HG03039 (cell line): ENCODE measurements around the gene TMEM169.
A peak's percentile ranks its signal among the peaks of the same experiment; 100 is the strongest.
"Not testable (repeated sequence)": the region's sequence is repeated elsewhere in the genome, so short reads cannot be mapped to it uniquely, and the experiment has no call there.

Experiments
- ATAC-seq: cut with Tn5 transposase; IDR thresholded peaks from one replicate; pipeline ENCODE4 v1.9.1; 2021; ENCODE audit warnings: mild to moderate bottlenecking, moderate library complexity; ENCODE audit not compliant: unreplicated experiment

TMEM169 gene

DNA sequence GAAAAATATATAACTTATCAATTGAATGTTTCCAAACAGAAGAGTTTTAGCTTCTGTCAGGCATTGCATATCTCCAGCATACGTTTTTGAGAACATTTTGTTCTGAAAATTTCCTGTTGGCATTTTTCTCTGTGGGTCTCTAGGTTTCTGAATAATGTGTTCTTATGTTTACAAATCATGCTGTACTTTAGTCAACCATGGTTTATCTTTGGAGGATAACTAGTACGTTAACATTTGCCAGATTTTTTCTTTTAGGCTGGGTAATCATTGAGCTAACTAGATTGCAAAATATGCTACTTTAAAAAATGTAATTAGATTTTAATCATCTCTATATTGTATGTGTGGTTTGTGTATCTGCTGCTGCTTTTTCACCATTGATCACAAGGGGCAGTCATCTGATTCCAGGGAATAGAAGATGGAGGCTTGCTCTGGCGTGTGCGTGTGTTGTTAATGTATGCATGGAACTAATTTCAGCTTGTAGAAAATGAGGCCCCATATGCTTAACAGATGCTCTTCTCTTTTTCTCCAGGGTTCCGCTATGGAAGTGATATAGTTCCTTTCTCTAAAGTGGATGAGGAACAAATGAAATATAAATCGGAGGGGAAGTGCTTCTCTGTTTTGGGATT lies 48.7 kb downstream of the TMEM169 start:
- ATAC-seq = no peak

- no peak for ATAC-seq
Observed at GRCh38 chr2:216131175-216131926, 49.6 kb downstream of the TMEM169 start.

DNA sequence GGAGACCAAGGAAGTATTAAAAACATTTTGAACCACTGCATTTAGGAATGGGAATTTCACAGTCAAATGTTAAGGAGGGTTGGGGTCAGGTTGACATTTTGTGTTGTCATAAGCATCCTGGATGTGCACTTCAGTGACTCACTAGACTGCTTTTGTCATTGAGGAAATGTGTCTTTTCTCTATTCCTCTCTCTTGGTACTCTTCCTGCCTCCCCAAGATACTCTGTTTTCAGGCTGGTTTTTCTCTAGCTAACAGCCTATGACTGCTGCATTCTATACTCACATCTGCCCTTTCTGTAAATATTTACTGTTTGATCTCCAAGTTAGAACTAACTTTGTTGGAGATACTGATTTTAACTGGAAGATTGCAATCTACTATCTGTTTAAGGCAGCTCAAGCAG lies 50.9 kb downstream of the TMEM169 start:
- no peak for ATAC-seq

GRCh38 chr2:216133397-216133796 lies 51.7 kb downstream of the TMEM169 start:
- no peak for ATAC-seq

GRCh38 chr2:216134958-216135541 lies 53.3 kb downstream of the TMEM169 start:
- ATAC-seq = no peak

DNA sequence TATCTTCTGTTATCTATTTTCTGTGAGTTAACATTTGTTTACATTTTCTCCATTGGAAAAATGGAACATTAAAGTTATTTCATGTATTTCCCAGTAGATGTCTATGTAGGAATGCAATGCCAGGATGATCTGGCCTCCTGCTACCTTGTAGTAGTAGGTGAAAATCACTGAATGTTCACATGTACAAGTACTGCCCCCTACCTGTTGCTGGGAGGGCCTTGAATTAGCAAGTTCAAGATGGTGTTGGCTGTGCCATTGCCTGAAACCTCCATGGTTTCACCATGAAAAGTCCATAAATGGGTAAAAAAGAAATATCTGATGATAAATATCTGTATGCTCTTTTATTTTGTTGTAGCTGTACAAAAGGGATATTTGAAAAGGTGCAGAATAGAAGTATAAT lies 58.2 kb downstream of the TMEM169 start:
- no peak for ATAC-seq

DNA sequence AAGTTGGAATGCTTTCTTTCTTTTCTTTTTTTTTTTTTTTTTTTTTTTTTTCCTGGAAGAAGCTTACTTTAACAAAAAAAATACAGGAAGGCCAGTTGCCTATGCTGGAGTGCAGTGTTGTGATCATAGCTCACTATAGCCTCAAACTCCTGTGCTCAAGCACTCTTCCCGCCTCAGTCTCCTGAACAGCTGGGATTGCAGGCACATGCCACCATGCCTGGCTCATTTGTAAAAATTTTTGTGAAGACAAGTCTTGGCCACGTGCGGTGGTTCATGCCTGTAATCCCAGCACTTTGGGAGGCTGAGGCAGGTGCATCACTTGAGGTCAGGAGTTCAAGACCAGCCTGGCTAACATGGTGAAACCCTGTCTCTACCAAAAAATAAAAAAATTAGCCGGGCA lies 59.8 kb downstream of the TMEM169 start:
- ATAC-seq = not testable (repeated sequence)

GRCh38 chr2:216142540-216142939 lies 60.8 kb downstream of the TMEM169 start:
- ATAC-seq = peak; percentile 99

GRCh38 chr2:216144372-216144771 lies 62.7 kb downstream of the TMEM169 start:
- no peak for ATAC-seq

GRCh38 chr2:216144857-216145256 lies 63.1 kb downstream of the TMEM169 start:
- no peak for ATAC-seq

DNA sequence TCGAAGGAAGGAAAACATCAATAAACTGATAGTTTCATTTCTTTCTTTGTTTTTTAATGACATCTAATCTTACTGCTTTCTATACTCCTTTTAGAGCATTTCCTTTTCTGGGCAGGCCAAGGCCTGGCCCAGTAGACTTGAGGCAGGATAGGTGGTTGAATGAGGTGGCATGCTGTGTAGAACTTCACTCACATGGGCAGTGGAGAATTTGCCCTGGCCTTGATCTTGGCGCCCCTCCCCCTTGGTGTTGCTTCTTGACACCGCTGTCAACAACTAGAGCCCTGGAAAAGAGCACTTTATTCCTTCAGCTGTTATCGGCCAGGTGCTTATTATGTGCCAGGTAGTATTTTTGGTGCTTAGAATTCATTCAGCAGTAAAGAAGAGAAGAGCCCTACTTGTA lies 64.9 kb downstream of the TMEM169 start:
- no peak for ATAC-seq

DNA sequence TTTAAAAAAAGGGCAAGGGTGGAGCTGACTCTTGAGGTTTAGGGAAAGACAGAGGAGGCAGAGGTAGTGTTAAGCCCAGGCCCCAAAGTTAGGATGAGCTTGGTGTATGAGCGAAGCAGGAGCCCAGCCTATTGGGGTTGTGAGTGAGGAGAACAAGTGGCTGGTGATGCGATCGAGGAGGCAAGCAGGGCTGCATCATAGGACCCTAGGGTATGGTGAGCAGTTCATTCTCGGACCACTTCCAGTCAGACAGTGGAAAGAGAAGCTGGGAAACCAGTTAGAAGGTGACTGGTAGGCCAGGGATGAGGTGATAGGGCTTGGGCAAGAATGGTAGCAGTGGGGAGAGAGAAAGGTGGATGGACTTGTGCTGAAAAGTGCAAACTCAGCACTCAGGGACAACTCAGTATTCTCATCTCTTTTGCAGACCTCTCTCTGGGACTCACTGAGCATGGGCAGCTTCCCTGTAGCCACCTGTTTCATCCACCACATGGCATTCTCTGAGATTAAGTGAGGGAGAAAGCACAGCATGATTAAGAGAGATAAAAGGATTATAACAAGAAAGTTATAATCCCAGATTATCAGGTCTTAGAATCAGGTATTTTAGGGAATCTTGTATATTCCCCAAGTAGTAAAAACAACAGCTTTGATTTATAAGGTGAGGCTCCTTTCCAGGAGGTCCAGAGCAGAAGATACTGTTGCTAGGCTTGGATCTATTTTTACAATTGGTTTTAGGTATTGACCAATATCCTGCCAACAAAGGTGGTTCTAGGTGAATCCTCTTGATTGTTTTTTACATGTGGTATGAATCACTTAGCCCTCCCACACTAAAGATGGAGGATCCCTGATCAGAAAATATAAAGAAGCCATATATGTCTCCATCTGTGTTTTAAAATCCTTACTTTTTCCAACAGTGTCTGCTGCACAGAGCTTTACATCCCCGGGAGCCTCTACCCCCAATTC lies 65.7 kb downstream of the TMEM169 start:
- no peak for ATAC-seq

GRCh38 chr2:216148983-216149382 lies 67.3 kb downstream of the TMEM169 start:
- ATAC-seq = no peak

DNA sequence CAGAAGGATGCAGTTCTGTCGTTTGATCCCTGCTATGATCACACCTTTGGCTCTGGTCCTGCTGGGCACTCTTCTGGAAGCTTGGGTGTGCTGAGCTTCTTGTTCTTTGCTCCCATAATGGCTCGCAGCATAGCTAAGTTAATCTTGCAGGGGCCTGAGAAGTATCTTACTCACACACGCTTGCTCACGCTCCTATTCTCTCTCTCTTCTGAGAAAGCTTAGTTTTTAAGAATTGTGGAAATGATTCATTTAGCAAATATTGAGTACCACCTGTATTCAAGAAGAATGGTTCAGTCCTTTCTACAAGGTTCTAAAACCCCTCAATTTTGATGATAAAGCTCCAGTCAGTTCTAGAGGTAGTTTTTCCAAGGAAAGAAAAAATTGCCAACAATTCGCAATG lies 68.0 kb downstream of the TMEM169 start:
- no peak for ATAC-seq

DNA sequence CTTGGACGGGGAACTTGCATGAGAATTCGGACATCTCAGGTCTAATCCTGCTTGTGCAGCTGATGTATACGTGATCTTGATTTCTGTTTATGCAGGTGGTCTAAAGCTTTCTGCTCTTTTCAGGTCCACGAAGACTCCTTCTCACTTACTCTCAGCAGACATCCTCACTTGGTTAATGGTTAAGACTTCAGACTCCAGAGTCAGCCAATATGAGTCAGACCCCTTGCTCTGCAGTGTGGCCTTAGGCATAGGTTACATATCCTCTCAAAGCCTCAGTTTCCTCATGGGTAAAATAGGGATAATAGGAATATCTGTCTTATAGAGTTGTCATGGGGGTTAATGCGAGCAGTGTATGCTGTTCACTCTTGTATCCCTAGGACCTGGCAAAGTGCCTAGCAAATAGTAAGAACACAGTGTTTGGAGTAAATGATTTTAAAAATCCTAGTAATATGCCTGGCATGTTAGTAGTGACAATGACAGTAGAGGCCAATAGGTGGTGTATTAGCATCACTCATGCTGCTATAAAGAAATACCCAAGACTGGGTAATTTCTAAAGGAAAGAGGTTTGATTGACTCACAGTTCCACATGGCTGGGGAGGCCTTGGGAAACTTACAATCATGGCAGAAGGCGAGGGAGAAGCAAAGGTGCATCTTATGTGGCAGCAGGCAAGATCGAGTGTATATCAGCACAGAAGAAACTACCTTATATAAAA lies 69.8 kb downstream of the TMEM169 start:
- ATAC-seq = no peak
